HG02973 (cell line): Measurements from ENCODE around the gene IER3IP1.
A peak's percentile ranks its signal among the peaks of the same experiment; 100 is the strongest.
"Not testable (repeated sequence)": the region's sequence is repeated elsewhere in the genome, so short reads cannot be mapped to it uniquely, and the experiment has no call there.

Experiments
- ATAC-seq: cut with Tn5 transposase; IDR thresholded peaks from one replicate; pipeline ENCODE4 v1.9.1; 2021; ENCODE audit warnings: moderate library complexity; ENCODE audit not compliant: unreplicated experiment

IER3IP1 gene, protein sequence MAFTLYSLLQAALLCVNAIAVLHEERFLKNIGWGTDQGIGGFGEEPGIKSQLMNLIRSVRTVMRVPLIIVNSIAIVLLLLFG

DNA sequence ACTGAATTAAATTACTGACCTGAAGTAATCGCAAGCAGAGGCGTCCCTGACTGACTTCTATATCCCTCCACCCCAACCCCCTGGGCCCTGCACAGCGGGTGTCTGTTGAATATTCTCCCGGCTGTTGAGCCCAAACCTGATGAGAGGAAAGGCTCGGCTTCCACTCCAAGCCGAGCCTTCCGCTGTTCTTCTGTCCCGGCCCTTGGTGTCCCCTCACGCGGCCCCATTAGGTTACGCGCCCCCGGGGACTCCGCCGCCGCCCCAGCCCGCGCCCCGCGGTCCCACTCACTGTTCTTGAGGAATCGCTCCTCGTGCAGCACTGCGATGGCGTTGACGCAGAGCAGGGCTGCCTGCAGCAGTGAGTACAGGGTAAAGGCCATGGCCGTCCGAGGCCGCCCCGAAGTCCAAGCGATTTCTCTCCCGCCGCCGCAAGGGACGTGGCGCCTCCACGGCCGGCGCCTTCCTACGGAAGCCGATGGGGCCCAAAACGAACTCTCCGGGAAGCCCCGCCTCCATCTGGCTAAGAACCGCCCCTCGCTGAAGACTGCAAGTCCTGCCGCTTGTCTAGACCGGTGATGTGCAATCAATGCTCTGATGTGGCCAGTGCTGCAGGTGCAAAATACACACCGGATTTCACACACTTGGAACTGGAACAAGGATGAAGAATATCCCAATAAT is at the start of gene IER3IP1:
Gene IER3IP1, minus strand, starts transcription at position 467 of the 678 bp plus-strand sequence. Its CDS starts 87 bp downstream, at position 380.
- ATAC-seq = peak; percentile 81

DNA sequence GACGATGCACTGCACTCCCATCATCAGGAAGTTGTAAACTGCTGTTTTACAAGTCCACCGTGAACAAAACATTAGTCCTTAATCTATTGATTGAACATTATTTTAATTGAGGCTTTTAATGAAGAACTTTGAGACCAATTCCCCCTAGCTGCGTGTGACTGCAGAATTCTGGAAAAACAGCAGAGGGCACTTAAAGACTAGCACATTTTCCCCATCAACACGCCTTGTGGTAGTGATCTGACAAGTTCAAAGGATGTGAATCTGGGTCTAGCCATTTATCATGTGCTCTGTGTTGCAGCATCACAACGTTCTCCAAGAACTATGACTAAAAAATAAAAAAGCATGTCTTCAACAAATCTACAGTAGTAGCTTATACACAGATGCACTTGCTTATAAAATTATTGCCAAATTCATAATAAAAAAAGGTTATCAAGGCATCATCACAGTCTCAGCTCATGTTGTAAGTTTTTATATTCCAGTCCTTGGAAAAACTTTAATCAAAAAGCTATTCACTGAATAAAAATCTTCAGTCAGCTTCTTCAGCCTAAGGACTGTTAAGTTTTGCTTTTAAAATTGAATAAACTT is 39.5 kb upstream of the IER3IP1 start:
- no peak for ATAC-seq

DNA sequence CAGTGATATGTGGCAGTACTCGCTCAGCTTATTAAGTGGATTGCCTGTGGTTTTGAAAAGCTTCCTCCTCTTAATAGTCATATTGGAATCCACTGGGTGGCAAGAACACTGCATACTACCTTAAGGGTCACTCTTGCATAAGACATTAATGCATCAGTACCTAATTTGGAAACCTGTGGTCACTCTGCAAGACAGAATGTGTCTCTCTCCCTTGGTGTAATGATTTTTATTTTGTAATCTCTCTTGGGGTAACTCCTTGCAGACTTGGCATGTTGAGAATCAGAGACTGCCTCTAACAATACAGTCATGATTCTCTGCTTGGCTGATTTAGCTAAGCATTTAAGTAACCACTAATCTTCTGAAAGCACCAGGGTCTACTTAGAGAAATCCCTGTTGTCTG is 33.0 kb upstream of the IER3IP1 start:
- ATAC-seq = no peak

DNA sequence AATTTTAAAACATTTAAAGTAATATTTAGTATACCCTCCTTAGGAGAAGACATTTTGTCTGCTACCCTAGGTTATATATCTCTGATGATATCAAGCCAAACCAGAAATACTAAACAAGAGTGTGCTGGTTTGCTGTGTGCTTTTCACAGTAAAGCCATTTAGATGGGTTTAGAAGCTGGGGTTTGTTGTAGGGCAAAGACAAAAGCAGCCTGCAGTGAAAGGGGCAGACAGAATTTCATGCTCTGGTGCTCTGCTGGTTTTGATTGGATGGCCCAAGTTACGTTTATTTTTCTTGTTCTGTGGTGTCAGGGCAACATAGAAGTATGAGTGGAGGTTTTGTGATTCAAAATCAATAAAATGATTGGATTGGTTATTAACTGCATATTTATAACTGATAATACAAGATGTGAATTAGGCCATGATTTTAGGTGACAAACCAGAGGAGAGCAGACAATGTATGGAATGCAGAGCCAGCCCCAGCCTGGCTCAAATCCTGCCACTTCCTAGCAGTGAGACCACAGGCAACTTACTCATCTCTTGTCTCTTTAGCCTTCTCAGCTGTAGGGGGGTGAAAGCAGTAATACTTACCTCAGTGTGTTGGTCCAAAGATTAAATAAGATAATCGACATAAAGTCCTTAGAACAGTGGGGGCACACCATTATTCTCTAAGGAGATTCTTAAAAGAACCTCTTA is 30.9 kb upstream of the IER3IP1 start:
- no peak for ATAC-seq

DNA sequence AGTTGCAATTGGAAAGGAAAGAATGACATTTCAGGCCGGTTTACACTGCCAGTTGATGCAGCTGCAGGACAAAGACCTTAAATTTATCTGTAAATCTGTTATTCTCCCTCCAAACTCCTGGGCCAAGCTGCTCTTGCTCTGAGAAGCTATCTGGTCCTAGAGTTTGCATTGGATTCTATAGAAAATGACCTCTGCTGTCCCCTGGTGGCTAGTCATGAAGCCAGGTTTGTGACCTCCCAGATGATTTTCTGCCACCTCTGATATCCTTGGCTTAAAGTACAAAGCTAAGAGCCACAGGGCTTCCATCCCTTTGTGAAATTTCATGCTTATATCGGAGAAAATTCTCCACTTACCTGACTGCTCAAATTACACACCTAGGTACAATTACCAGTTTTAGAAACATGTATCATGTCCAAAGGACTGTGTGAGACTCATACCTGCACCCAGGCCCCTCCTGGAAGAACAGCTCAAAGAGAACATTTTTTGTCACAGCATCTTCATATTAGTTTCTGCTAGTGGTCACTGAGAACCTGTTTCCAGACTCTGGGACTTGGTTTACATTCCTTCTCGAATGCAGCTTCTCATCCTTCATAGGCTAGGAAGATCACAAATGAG is 28.9 kb upstream of the IER3IP1 start:
- ATAC-seq = no peak

DNA sequence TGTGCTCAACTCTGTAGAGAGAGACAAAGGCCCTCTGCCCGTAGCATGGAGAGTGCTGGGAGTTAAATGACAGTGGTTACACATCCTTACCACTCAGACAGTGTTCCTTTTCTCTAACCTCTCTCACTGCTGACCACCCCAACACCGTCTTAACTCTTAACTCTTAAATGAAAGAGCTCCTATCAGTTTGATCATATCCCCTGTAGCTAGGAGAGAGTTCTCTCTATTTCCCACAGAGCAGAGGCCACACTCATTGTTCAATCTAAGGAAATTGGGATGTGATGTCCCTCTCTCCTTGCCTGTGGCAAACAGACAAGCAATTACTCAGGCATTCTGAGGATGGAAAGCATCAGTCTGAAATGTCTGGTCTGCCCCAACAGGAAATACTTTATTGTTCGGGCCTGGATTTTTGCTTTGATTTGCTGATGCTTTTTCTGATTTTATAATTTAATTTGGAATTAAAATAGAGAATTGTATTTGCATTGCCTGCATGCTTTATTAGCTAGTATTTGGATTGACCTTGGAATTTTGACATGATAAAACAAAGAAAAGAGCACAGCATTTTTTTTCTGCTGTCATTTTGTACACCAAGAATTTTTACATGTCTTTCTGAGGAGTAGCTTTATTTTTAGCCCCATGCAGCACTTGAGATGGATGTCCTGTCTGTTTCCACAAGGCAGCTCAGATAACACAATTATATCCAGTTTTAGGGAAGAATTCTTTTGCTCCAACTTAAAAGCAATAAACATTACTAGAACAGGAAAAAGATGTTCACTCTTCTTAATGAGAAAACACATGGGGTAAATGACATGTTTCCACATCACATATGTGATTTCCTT is 27.7 kb upstream of the IER3IP1 start:
- no peak for ATAC-seq

DNA sequence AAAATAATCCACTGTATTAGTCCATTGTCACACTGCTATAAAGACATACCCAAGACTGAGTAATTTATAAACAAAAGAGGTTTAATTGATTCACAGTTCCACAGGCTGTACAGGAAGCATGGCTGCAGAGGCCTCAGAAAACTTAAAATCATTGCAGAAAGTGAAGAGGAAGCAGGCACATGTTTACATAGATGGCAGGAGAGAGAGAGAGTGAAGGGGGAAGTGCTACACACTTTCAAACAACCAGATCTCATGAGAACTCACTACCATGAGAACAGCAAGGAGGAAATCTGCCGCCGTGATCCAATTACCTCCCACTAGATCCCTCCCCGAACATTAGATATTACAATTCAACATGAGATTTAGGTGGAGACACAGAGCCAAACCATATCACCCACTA is 19.8 kb upstream of the IER3IP1 start:
- not testable (repeated sequence) for ATAC-seq

DNA sequence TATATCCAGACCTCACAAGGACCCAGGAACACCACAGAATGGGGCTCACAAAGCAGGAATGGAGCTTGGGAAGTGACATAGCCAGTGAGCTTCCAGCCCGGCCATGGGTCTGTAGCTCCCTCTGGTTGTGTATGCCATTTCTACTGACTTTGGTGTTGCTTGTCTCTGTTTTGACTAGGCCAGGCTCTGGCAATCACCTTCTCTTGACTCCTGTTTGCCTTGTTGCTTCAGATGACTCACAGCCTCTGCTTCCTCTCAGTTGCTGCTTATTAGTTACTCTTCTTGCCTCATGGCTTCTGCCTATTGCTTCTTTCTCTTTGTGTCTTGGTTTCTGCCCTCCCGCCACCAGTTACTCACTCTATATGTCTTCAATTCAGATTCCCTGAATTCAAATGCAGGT is 15.8 kb upstream of the IER3IP1 start:
- no peak for ATAC-seq

DNA sequence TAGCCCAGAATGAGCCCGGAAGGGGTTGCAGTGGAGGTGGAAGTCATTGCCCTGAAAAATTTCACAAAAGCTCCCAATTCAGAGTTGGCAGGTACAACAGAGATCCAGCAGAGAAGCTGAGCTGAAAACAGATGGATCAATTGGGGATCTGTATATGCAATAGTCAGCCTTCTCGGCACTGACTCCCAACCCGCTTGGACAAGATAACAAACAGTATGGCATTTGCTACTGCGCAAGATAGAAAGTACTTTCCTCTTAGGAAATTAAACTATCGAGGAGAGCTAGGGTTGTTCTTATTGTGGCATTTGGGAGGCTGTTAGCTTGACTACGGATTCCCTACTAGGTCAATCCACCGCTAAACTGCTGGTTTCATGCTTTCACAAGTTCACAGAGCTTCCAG is 11.6 kb upstream of the IER3IP1 start:
- no peak for ATAC-seq

DNA sequence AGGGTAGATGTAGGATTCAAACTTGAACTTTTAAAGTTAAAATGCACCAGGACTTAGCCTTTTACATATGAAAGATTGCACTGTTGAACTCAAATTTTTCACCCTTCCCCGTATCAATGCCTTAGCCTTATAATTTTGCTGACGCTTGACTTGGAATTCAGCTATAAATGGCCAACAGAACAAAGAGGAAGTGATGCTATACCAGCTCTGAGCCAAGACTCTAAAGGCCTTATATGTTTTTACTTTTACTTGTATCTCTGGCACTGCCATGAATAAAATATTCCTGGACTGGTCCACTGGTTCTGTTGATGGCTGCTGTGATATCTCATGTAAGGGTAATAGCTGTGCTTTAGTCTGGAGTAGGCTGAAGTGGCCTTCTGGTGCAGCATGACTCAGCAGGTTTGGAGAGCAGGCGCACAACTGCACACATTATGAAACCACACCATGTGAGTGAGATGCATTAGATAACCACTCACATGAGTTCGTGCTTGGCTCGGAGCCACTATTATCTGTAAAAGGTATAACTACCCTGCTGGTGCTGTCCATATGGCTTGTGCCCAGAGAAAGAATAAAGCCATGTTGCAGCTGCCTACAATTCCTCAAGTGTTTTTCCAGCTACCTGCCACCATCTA is 8.4 kb upstream of the IER3IP1 start:
- ATAC-seq = no peak

DNA sequence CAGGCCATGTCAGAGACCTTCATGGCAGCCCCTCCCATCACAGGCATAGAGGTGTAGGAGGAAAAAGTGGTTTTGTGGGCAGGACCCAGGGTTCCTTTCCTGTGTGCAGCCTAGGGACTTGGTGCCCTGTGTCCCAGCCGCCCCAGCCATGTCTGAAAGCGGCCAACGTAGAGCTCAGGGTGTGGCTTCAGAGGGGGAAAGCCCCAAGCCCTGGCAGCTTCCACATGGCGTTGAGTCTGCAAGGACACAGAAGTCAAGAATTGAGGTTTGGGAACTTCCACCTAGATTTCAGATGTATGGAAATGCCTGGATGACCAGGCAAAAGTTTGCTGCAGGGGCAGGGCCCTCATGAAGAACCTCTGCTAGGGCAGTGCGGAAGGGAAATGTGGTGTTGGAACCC is 6.0 kb upstream of the IER3IP1 start:
- not testable (repeated sequence) for ATAC-seq

DNA sequence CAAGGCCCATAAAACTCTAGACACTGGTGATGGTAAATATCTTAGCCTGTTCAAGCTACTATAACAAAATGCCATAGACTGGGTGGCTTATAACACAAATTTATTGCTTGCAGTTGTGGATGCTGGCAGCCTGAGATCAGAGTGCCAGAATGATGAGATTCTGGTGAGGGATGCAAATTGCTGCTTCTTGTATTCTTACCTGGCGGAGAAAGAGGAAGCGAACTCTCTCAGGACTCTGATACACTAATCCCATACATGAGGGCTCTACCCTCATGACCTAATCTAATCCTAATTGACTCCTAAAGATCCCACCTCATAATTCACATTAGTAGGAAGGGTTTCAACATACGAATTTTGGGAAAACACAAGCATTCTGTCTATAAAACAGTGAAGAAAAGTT is 4.6 kb upstream of the IER3IP1 start:
- no peak for ATAC-seq

DNA sequence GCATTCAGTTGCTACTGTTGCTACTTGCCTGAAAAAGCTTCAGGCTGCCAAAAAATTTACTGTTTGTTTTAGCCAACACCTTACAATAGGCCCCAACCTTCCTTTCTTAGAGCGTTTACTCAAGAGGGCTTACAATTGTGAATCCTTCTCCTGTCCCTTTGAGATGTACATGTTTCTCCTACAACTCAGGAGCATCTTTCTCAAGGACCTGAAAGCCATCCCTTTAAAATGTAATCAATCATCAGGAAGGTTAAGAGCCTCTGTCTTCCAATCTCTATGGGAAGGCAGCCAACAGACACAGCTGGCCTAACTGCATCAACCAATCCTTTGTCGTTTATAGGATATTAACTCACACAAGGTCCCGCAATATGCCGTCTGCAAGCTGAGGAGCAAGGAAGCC is 3.4 kb upstream of the IER3IP1 start:
- ATAC-seq = no peak

DNA sequence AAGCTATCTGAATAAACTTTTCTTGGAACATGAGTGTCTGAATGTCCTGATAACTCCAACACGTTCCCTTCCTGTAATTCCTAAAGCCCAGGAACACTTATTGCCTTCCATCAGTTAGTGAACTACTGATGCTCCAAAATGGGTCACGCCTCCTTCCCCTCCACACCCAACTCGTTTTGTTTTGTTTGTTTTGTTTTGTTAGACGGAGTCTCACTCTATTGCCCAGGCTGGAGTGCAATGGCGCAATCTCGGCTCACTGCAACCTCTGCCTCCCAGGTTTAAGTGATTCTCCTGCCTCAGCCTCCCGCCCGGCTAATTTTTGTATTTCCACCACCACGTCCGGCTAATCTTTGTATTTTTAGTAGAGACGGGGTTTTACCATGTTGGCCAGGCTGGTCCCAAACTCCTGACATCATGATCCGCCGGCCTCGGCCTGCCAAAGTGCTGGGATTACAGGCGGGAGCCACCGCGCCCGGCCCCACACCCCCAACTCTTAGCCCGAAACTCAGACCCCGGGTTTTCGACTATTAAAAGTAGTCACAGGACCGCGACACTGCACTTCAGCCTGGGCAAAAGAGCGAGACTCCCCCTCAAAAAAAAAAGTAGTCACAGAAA is 774 bp downstream of the IER3IP1 start:
- peak; percentile 9 for ATAC-seq

DNA sequence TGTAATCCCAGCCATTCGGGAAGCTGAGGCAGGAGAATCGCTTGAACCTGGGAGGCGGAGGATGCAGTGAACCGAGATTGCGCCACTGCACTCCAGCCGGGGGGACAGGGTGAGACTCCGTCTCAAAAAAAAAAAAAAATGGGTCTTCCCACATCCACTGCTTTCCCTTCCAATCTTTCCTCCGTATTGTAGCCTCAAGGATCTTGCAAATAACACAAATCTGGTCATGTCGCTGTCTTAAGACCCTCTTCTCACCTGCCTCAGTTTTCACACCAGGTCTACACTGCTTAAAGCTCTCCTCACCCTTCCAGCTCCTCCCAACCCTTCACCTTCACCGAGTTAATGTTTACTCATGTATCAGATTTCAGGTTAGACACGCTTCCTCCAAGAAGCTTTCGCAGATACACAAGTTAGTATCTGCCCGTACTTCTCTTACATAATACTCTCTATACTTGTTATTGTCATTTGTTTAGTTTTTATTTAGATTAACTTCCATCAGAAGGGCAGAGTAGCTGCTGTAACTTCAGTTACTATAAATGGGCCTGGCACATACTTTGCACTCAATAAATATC is 1.5 kb downstream of the IER3IP1 start:
- ATAC-seq = no peak

DNA sequence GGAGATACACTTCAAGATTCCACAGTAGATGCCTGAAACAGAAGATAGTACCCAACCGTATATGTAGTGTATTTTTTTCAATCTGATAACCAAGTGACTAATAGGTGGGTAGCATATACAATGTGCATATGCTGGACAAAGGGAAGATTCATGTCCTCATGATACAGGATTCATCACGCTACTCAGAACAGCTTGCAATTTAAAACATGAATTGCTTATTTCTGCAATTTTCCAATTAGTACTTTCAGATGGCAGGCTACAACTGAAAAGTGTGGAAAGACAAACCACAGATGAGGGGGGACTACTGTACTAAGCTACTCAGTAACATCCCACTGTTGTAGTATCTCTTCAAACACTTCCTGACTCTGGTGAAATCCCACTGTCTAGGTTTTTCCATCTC is 3.7 kb downstream of the IER3IP1 start:
- ATAC-seq = no peak

DNA sequence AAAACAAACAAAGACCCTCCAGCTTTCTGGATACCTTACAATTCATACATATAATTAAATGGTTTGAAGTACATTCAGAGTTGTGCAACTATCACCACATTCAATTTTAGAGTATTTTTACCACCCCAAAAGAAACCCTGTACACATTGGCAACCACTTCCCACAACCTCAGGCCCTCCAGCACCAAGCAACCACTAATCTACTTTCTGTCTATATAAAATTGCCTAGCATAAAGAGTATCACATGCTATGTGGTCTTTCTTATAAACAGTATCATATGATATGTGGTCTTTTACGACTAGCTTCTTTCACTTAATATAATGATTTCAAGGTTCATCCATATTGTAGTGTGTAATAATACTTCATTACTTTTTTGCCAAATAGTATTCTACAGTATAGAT is 7.3 kb downstream of the IER3IP1 start:
- no peak for ATAC-seq

DNA sequence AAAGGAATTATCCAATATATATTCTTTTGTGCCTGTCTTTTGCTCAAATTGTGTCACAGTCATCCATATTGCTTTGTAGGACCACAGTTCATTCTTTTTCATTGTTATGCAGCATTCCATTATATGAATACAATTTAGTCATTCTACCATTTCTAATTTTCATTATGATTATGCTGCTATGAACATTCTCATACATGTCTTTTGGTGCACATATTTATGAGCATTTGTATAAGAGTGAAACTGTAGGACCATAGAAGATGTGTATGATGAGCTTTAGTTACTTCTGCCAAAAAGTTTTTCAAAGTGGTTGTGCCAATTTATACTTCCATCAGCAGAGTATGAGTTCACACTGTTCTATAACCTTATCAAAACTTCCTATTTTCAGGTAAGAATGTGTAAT is 7.7 kb downstream of the IER3IP1 start:
- no peak for ATAC-seq

DNA sequence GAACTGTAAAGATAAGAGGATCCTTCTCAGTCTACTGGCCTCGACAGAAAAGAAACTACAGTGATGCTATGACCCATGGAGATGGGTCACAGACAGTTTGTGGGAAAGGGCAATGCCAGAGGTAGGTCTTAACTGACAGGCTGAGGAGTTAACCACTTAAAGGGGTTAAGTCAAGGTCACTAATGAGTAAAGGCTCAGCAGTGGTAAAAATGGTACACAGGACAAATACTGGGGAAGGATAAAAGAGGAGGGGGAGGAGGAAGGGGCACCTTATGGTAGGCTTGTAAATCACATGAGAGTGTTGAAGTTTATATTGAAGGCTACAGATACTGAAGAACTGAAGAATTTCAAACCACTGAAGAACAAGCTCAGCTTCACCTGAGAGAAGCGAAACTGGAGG is 9.9 kb downstream of the IER3IP1 start:
- no peak for ATAC-seq

DNA sequence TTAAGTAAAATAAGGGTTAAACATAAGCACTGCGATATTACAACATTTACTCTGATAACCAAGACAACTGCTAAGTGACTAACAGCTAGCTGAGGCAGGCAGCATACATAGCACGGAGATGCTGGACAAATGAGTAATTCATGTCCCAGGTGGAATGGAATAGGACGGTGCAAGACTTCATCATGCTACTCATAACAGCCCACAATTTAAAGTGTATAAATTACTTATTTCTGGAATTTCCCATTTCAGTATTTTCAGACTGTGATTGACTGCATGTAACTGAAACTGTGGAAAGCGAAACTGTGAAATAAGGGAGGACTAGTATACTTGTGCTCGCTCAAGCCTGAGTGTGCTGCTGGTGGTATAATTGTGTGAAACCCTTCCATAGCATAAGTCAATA is 12.9 kb downstream of the IER3IP1 start:
- peak; percentile 89 for ATAC-seq
